ENCODE measurements around the gene GAREM1. TPM values are rescaled to one million over a fixed set of nuclear protein-coding genes. Genes with fewer than 3 reads are reported as not detected.

The GAREM1 gene
- total and polyA plus RNA-seq, 4 donors = 1.5 to 7.5 (median 2.0) TPM

- Histone ChIP-seq H3K9me3 (ENCODE audit: control insufficient read depth in 4 of 4, low read length in 3 of 4) (no peaks in the 10 kb centered on the region), H3K27me3 (ENCODE audit: control insufficient read depth in 4 of 4, insufficient read depth in 4 of 4, low read length in 3 of 4) (no peaks in the 10 kb centered on the region), H3K27ac (ENCODE audit: low read depth in 1 of 2, low read length in 2 of 2) (no peak overlapping the region), H3K4me1 (ENCODE audit: control insufficient read depth in 4 of 4, insufficient read depth in 4 of 4, low read length in 3 of 4) (no peaks in the 10 kb centered on the region), H3K9ac (ENCODE audit: low read depth in 1 of 2, low read length in 2 of 2) (no peak overlapping the region), H3K4me3 (ENCODE audit: low read depth in 1 of 3, low read length in 3 of 3) (no peak overlapping the region), H3K36me3 (ENCODE audit: control insufficient read depth in 4 of 4, insufficient read depth in 3 of 4, low read depth in 1 of 4, low read length in 3 of 4) (no peaks in the 10 kb centered on the region)
- TF ChIP-seq RXRA (IDR thresholded peaks at IDR 0.05) (no peak), ZBTB33 (IDR thresholded peaks at IDR 0.05) (no peak), HNF4G (IDR thresholded peaks at IDR 0.05) (no peak), EGR1 (IDR thresholded peaks at IDR 0.05; ENCODE audit: low read depth in 2 of 2) (no peak), GABPA (IDR thresholded peaks at IDR 0.05 in 1 of 2, conservative IDR thresholded peaks at IDR 0.05 in 1 of 2) (no peak), MAX (IDR thresholded peaks at IDR 0.05) (no peak), YY1 (IDR thresholded peaks at IDR 0.05) (no peak), ATF3 (IDR thresholded peaks at IDR 0.05) (no peak), FOXA1 (IDR thresholded peaks at IDR 0.05) (no peak), FOXA2 (IDR thresholded peaks at IDR 0.05) (no peak), CTCF (IDR thresholded peaks at IDR 0.05; ENCODE audit: low read depth, low read length, missing input control) (no peak), RAD21 (IDR thresholded peaks at IDR 0.05) (no peak), JUND (IDR thresholded peaks at IDR 0.05) (no peak), HNF4A (conservative IDR thresholded peaks at IDR 0.05) (no peak), TAF1 (conservative IDR thresholded peaks at IDR 0.05) (no peak), SP1 (IDR thresholded peaks at IDR 0.05) (no peak), REST (IDR thresholded peaks at IDR 0.05) (no peak), NR2F2 (IDR thresholded peaks at IDR 0.05) (no peak)
- DNase-seq (ENCODE audit: low spot score) = no peak
- 92% methylated on average over 7 of the region's 7 CpGs for WGBS
Observed at GRCh38 chr18:32511147-32511546, 40.5 kb upstream of the GAREM1 start.
